PC-9 (cell line): ENCODE measurements around the gene PRICKLE2. TPM values are rescaled to one million over a fixed set of nuclear protein-coding genes. Genes with fewer than 3 reads are reported as not detected.

Experiments used
- BruUV-seq: library from RNA; stranded (reverse); fragments of 400-500 nt; replicated peaks from 2 replicates; lab custom pipeline; 2021; lab: Mats Ljungman, UMichigan
- CTCF ChIA-PET: fragments of 300-600 bp; sonication (Branson Sonifier 250); formaldehyde crosslinking; loops from one replicate; lab custom pipeline; 2022; ENCODE audit warnings: antibody characterized with exemption; lab: Charles Lee
- POLR2A ChIA-PET: fragments of 300-600 bp; sonication (Branson Sonifier 250); formaldehyde crosslinking; loops from one replicate; lab custom pipeline; 2022; ENCODE audit warnings: antibody characterized with exemption; ENCODE audit not compliant: unreplicated experiment; lab: Charles Lee
- DNase-seq, 2 experiments: peaks; one replicate each; pipeline versions ENCODE4 v3.0.0 to v3.0.0-alpha.2; 2015 to 2022; ENCODE audit warnings: mixed read lengths in 1 of 2
- H2AFZ ChIP-seq: fragments of 200-600 bp; sonication (generic); 2 replicates; pipeline ENCODE4 v1.8.1; 2017; ENCODE audit warnings: antibody characterized with exemption
- H3F3A ChIP-seq: fragments of 200-600 bp; sonication (generic); 2 replicates; pipeline ENCODE4 v1.8.1; 2017; ENCODE audit warnings: antibody characterized with exemption, mild to moderate bottlenecking, low read depth; ENCODE audit not compliant: insufficient read depth
- H3K27ac ChIP-seq: fragments of 200-600 bp; sonication (generic); 2 replicates; pipeline ENCODE4 v1.6.1; 2016; ENCODE audit warnings: mixed run types
- H3K27me3 ChIP-seq: fragments of 200-600 bp; sonication (generic); 2 replicates; pipeline ENCODE4 v1.6.1; 2016; ENCODE audit warnings: low read depth, mixed run types; ENCODE audit not compliant: insufficient read depth
- H3K36me3 ChIP-seq: fragments of 200-600 bp; sonication (generic); 2 replicates; pipeline ENCODE4 v1.6.1; 2016; ENCODE audit warnings: low read depth, mixed run types
- H3K4me1 ChIP-seq: fragments of 200-600 bp; sonication (generic); replicated peaks from 2 replicates; pipeline ENCODE4 v1.6.1; 2016; ENCODE audit warnings: mixed run types; ENCODE audit not compliant: insufficient read depth
- H3K4me2 ChIP-seq: fragments of 200-600 bp; sonication (generic); 2 replicates; pipeline ENCODE4 v1.6.1; 2017; ENCODE audit warnings: mixed run types
- H3K4me3 ChIP-seq: fragments of 200-600 bp; sonication (generic); 2 replicates; pipeline ENCODE4 v1.6.1; 2016; ENCODE audit warnings: mixed run types
- H3K79me2 ChIP-seq: fragments of 200-600 bp; sonication (generic); 2 replicates; pipeline ENCODE4 v1.6.1; 2017; ENCODE audit warnings: low read depth, mixed run types
- H3K9me2 ChIP-seq: fragments of 200-600 bp; sonication (generic); 2 replicates; pipeline ENCODE4 v1.8.1; 2017; ENCODE audit warnings: mild to moderate bottlenecking; ENCODE audit not compliant: insufficient read depth
- H3K9me3 ChIP-seq: fragments of 200-600 bp; sonication (generic); 2 replicates; pipeline ENCODE4 v1.8.1; 2016; ENCODE audit warnings: low read depth; ENCODE audit not compliant: insufficient read depth
- H4K20me1 ChIP-seq: fragments of 200-600 bp; sonication (generic); 2 replicates; pipeline ENCODE4 v1.8.1; 2017; ENCODE audit not compliant: insufficient read depth
- CTCF ChIP-seq: fragments of 200-600 bp; sonication (generic); conservative IDR thresholded peaks from 2 replicates; pipeline ENCODE4 v1.6.1; 2017; ENCODE audit warnings: mixed run types, antibody characterized with exemption, mild to moderate bottlenecking, moderate library complexity
- EZH2 ChIP-seq: fragments of 200-600 bp; sonication (generic); IDR thresholded peaks from 2 replicates; pipeline ENCODE4 v1.8.0; 2017; ENCODE audit warnings: antibody characterized with exemption, low read depth
- intact Hi-C: fragments of 100-400 bp; cut with micrococcal nuclease; formaldehyde crosslinking; loops from one replicate; pipeline ENCODE4 v1.10.0; 2022; ENCODE audit not compliant: unreplicated experiment
- total RNA-seq: library from RNA; stranded (reverse); gene quantifications from 2 replicates; pipeline ENCODE4 v1.2.3, GENCODE V29; 2021

The PRICKLE2 gene
- total RNA-seq, 1 experiment from 2014 or later, result 7.9 TPM

DNA sequence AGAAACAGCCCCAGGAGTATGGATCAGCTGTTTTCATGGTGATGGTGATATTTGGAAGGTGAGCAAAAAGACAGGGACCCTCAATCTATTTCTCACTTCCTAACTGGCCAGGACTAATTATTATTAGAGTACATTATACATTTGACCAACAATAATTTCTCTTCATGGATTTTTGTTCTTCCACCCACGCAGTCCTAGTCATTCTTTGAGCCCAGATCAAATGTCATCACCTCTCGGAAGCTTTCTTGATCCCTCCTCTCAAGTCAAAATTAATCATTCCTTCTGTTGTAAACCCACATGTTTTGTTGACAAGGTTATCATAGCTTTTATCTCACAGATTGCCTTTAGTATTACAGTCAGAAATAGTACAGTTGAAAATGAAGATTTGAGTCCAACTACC, 29.2 kb upstream of the PRICKLE2 start:
- ChIA-PET CTCF (no interaction called here), POLR2A (interaction anchor here (0.6 kb wide), 1 partner anchor 73 kb away, joined by 6 read pairs; no protein-coding TSS in a partner anchor)
- TF ChIP-seq CTCF, result no peak
- intact Hi-C loops, result no loop called here
- no peaks in the 10 kb centered on the region for H3K4me1 ChIP-seq
- H2AFZ ChIP-seq, result no peak overlapping the region
- no peak for DNase-seq
- no peaks in the 10 kb centered on the region for H3K9me3 ChIP-seq
- no peaks in the 10 kb centered on the region for H3K9me2 ChIP-seq
- H3F3A ChIP-seq, result no peaks in the 10 kb centered on the region
- no peaks in the 10 kb centered on the region for H3K36me3 ChIP-seq
- no peaks in the 10 kb centered on the region for H3K27me3 ChIP-seq
- H3K4me2 ChIP-seq, result no peak overlapping the region
- H3K79me2 ChIP-seq, result no peaks in the 10 kb centered on the region
- BruUV-seq, result no TSS peak
- H3K27ac ChIP-seq, result no peak overlapping the region
- H3K4me3 ChIP-seq, result no peak overlapping the region
- H4K20me1 ChIP-seq, result no peaks in the 10 kb centered on the region

DNA sequence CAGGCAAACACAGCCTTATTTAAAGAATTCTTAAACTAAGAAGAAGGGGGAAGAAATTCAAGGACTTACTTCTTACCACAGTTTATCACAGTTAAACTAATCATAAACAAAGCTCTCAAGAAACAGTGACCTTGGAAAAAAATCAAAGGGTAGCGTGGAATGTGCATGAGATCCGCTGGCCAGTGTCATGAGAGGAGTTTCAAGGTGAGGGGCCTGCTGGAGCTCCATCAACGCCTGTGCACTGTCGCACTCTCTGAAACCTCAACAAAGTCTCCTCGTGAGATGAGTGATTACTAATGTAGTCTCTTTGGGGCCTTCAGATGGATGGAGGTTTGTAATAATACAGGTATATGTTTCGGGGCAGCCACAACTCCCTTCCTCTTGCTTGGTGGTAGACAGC, 28.4 kb upstream of the PRICKLE2 start:
- Histone ChIP-seq H3K9me2 (no peaks in the 10 kb centered on the region), H3K4me2 (no peak overlapping the region), H3K4me3 (no peak overlapping the region), H3K9me3 (no peaks in the 10 kb centered on the region), H3K27ac (no peak overlapping the region), H3K36me3 (no peaks in the 10 kb centered on the region), H3K4me1 (no peaks in the 10 kb centered on the region), H3K79me2 (no peaks in the 10 kb centered on the region), H2AFZ (no peak overlapping the region), H3K27me3 (no peaks in the 10 kb centered on the region), H3F3A (no peaks in the 10 kb centered on the region), H4K20me1 (no peaks in the 10 kb centered on the region)
- no peak for TF ChIP-seq EZH2
- no TSS peak for BruUV-seq
- DNase-seq, result no peak
- POLR2A ChIA-PET, result no interaction called here
- CTCF ChIA-PET, result no interaction called here
- intact Hi-C loops, result no loop called here

GRCh38 chr3:64251019-64251418, 25.8 kb upstream of the PRICKLE2 start:
- DNase-seq, result no peak
- H3K4me3 ChIP-seq, result no peak overlapping the region
- H4K20me1 ChIP-seq, result no peaks in the 10 kb centered on the region
- POLR2A ChIA-PET, result no interaction called here
- no peaks in the 10 kb centered on the region for H3K4me1 ChIP-seq
- no TSS peak for BruUV-seq
- TF ChIP-seq CTCF (no peak), EZH2 (no peak)
- intact Hi-C loops, result no loop called here
- H2AFZ ChIP-seq, result no peak overlapping the region
- no peaks in the 10 kb centered on the region for H3K9me3 ChIP-seq
- no peaks in the 10 kb centered on the region for H3K79me2 ChIP-seq
- CTCF ChIA-PET, result no interaction called here
- no peak overlapping the region for H3K4me2 ChIP-seq
- H3K27me3 ChIP-seq, result no peaks in the 10 kb centered on the region
- H3F3A ChIP-seq, result no peaks in the 10 kb centered on the region
- H3K27ac ChIP-seq, result no peak overlapping the region
- H3K36me3 ChIP-seq, result no peaks in the 10 kb centered on the region
- no peaks in the 10 kb centered on the region for H3K9me2 ChIP-seq

DNA sequence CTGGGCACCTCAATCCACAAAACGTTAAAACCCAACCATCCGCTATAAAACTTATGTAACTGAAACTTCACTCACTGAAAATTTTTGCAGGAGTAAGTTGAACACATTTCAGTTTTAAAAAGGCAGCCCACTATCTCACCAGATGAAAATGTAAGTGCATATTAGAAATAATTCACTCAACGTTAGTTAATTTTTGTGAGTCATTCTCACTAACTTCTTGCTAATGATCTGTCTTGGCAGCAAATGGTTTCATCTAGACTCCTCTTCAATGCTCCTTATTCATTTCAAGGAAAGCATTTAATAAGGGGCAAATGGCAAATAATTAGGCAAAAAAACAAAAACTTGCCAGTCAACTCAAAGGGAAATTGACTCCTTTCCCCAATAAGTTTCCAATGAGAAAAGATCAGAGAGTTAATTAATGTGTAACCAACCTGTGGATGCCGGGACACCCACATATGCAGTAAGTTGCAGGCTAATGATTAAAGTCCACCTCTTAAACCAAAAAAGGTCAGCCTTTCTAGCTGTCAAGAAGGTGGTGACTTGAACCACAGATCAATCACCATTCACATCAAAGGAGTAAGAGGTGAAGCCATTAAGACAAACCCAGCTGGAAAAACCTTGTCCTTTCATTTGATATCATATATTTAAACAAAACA, 22.9 kb upstream of the PRICKLE2 start:
- Histone ChIP-seq H3K27me3 (no peaks in the 10 kb centered on the region), H3K4me2 (no peak overlapping the region), H3F3A (no peaks in the 10 kb centered on the region), H3K4me1 (no peaks in the 10 kb centered on the region), H3K27ac (no peak overlapping the region), H3K9me2 (no peaks in the 10 kb centered on the region), H3K79me2 (no peaks in the 10 kb centered on the region), H3K36me3 (no peaks in the 10 kb centered on the region), H3K4me3 (no peak overlapping the region), H4K20me1 (no peaks in the 10 kb centered on the region), H3K9me3 (no peaks in the 10 kb centered on the region), H2AFZ (no peak overlapping the region)
- intact Hi-C loops, result no loop called here
- no peak for TF ChIP-seq CTCF
- no peak for TF ChIP-seq EZH2
- ChIA-PET CTCF (interaction anchor here (0.7 kb wide), 1 partner anchor 16 kb away, joined by 4 read pairs; no protein-coding TSS in a partner anchor), POLR2A (no interaction called here)
- no peak for DNase-seq
- no TSS peak for BruUV-seq
